Natural killer cell (primary cell): Measurements from ENCODE around the gene EIF4A2. TPM values are rescaled to one million over a fixed set of nuclear protein-coding genes. Genes with fewer than 3 reads are reported as not detected.

Source experiments
- ATAC-seq, 3 donors: fragments of 150-1000 bp in 2 of 3; fragments of 200-7000 bp in 1 of 3; cut with Tn5 transposase; 1 replicate in 1 of 3; 2 replicates in 2 of 3; pipeline ENCODE4 v1.10.0; 2021; ENCODE audit warnings: mild to moderate bottlenecking in 2 of 3, moderate library complexity in 2 of 3
- DNase-seq, 2 donors: peaks; one replicate each; pipeline versions ENCODE4 v3.0.0 to v3.0.0-alpha.2; 2013 to 2021; ENCODE audit warnings: mixed read lengths in 1 of 2
- H3K27ac ChIP-seq: one replicate; pipeline ENCODE4 v1.5.1; 2013; ENCODE audit warnings: mild to moderate bottlenecking, low read length
- H3K27me3 ChIP-seq: one replicate; pipeline ENCODE4 v1.6.1; 2013; ENCODE audit warnings: low read length; ENCODE audit not compliant: control insufficient read depth, insufficient read depth
- H3K36me3 ChIP-seq: one replicate; pipeline ENCODE4 v1.6.1; 2013; ENCODE audit warnings: low read length; ENCODE audit not compliant: control insufficient read depth, insufficient read depth
- H3K4me1 ChIP-seq: one replicate; pipeline ENCODE4 v1.6.1; 2013; ENCODE audit warnings: low read length; ENCODE audit not compliant: control insufficient read depth, insufficient read depth
- H3K4me3 ChIP-seq: one replicate; pipeline ENCODE4 v1.5.1; 2013; ENCODE audit warnings: low read length
- H3K9me3 ChIP-seq: one replicate; pipeline ENCODE4 v1.6.1; 2013; ENCODE audit warnings: low read length; ENCODE audit not compliant: control insufficient read depth, insufficient read depth
- H3K27ac Mint-ChIP-seq, 2 donors: one replicate each; pipeline ENCODE4 v1.8.0; 2022; ENCODE audit warnings: mild to moderate bottlenecking in 2 of 2, mixed read lengths in 2 of 2, moderate library complexity in 1 of 2
- H3K27me3 Mint-ChIP-seq, 2 donors: one replicate each; pipeline ENCODE4 v1.8.0; 2022; ENCODE audit warnings: low read depth in 2 of 2, mixed read lengths in 2 of 2
- H3K36me3 Mint-ChIP-seq: one replicate; pipeline ENCODE4 v1.8.0; 2022; ENCODE audit warnings: mixed read lengths
- H3K4me1 Mint-ChIP-seq, 2 donors: one replicate each; pipeline ENCODE4 v1.8.0; 2022; ENCODE audit warnings: mixed read lengths in 2 of 2
- H3K4me3 Mint-ChIP-seq: one replicate; pipeline ENCODE4 v1.8.0; 2022; ENCODE audit warnings: mild to moderate bottlenecking, moderate library complexity, mixed read lengths
- H3K9me3 Mint-ChIP-seq, 2 donors: one replicate each; pipeline ENCODE4 v1.8.0; 2022; ENCODE audit warnings: mixed read lengths in 2 of 2
- CTCF ChIP-seq: fragments of 200-600 bp; IDR thresholded peaks from one replicate; pipeline ENCODE4 v1.8.0; 2022; ENCODE audit warnings: antibody characterized with exemption
- WGBS: methylation state at CpG from one replicate; pipeline ENCODE4 v1.1.7; 2013; ENCODE audit warnings: missing lambda C conversion rate; ENCODE audit not compliant: insufficient coverage; 5-methylcytosine and 5-hydroxymethylcytosine counted together
- intact Hi-C: fragments of 100-400 bp; cut with micrococcal nuclease; formaldehyde crosslinking; loops from one replicate; pipeline ENCODE4 v1.14.2; 2022
- total RNA-seq, 4 donors: library from RNA; stranded (reverse); fragments of 120-200 nt in 1 of 4; gene quantifications; one replicate each; pipeline versions ENCODE4 v1.2.3 to v1.2.4, GENCODE V29; 2013 to 2022

Gene EIF4A2
- total RNA-seq, 3 donors from 2014 or later (not counting 1 experiment from before 2014, with no cell fraction given) = 551 to 652 (median 621) TPM

- H3K27me3 Mint-ChIP-seq = peaks cover 41 to 43% of the 10 kb centered on the region in 2 donors
- H3K4me1 Mint-ChIP-seq = peaks cover 11 to 20% of the 10 kb centered on the region in 2 donors
- no peak for ATAC-seq
- H3K36me3 Mint-ChIP-seq = no peaks in the 10 kb centered on the region
- WGBS = 35% methylated on average over 11 of the region's 11 CpGs
- Histone ChIP-seq H3K4me1 (peaks cover 31% of the 10 kb centered on the region), H3K27ac (no peak overlapping the region), H3K4me3 (no peak overlapping the region), H3K36me3 (no peaks in the 10 kb centered on the region), H3K9me3 (no peaks in the 10 kb centered on the region), H3K27me3 (peaks cover 44% of the 10 kb centered on the region)
- intact Hi-C loops = loop anchor here (10.0 kb wide), 1 partner anchor 841 kb away; no protein-coding TSS in a partner anchor
- no peak for TF ChIP-seq CTCF
- DNase-seq = peak in 1 of 2 donors; percentile 23
- H3K4me3 Mint-ChIP-seq = peak overlapping the region; percentile 79
- H3K9me3 Mint-ChIP-seq = no peaks in the 10 kb centered on the region
- H3K27ac Mint-ChIP-seq = peak overlapping the region in 1 of 2 donors; percentile 49
Observed at GRCh38 chr3:186825872-186826409, 42.6 kb downstream of the EIF4A2 start.

GRCh38 chr3:186826410-186826975 lies 43.1 kb downstream of the EIF4A2 start:
- Mint-ChIP-seq H3K27me3 (peaks cover 46 to 47% of the 10 kb centered on the region in 2 donors), H3K4me3 (peak overlapping the region; percentile 79), H3K9me3 (no peaks in the 10 kb centered on the region), H3K27ac (no peak overlapping the region), H3K36me3 (no peaks in the 10 kb centered on the region), H3K4me1 (peaks cover 11 to 20% of the 10 kb centered on the region in 2 donors)
- H3K27me3 ChIP-seq = peaks cover 45% of the 10 kb centered on the region
- peak overlapping the region; percentile 53 for H3K4me3 ChIP-seq
- intact Hi-C loops = loop anchor here (10.0 kb wide), 1 partner anchor 842 kb away; no protein-coding TSS in a partner anchor
- WGBS = 10% methylated on average over 14 of the region's 14 CpGs
- ATAC-seq = peak in 1 of 3 donors; percentile 11
- H3K9me3 ChIP-seq = no peaks in the 10 kb centered on the region
- no peaks in the 10 kb centered on the region for H3K36me3 ChIP-seq
- H3K27ac ChIP-seq = no peak overlapping the region
- DNase-seq = peak in 1 of 2 donors; percentile 36
- peaks cover 31% of the 10 kb centered on the region for H3K4me1 ChIP-seq
- TF ChIP-seq CTCF = no peak

GRCh38 chr3:186826976-186827857 lies 43.8 kb downstream of the EIF4A2 start:
- H3K36me3 ChIP-seq = no peaks in the 10 kb centered on the region
- no peak overlapping the region for H3K27ac ChIP-seq
- no peaks in the 10 kb centered on the region for H3K9me3 ChIP-seq
- peaks cover 31% of the 10 kb centered on the region for H3K4me1 ChIP-seq
- H3K27me3 ChIP-seq = peaks cover 45% of the 10 kb centered on the region
- H3K4me3 ChIP-seq = peak overlapping the region; percentile 53
- DNase-seq = peak; percentile 81 to 96
- Mint-ChIP-seq H3K27me3 (peaks cover 53 to 54% of the 10 kb centered on the region in 2 donors), H3K9me3 (no peaks in the 10 kb centered on the region), H3K27ac (no peak overlapping the region), H3K4me1 (peaks cover 11 to 20% of the 10 kb centered on the region in 2 donors), H3K4me3 (peak overlapping the region; percentile 78), H3K36me3 (no peaks in the 10 kb centered on the region)
- intact Hi-C loops = loop anchor here (10.0 kb wide), 1 partner anchor 842 kb away; no protein-coding TSS in a partner anchor
- peak; percentile 95 for ATAC-seq
- 2% methylated on average over 76 of the region's 80 CpGs for WGBS
- TF ChIP-seq CTCF = no peak
